H9 (cell line): ENCODE data around the gene MYBBP1A. TPM values are rescaled to one million over a fixed set of nuclear protein-coding genes. Genes with fewer than 3 reads are reported as not detected.

Source experiments
- DNase-seq: peaks from one replicate; pipeline ENCODE4 v3.0.0-alpha.2; 2017
- H2AFZ ChIP-seq: one replicate; pipeline ENCODE4 v1.6.1; 2013; ENCODE audit warnings: mild to moderate bottlenecking, low read length, control low read depth, moderate library complexity
- H2AK5ac ChIP-seq: 2 replicates; pipeline ENCODE4 v1.6.1; 2013; ENCODE audit warnings: low read length, control low read depth, mixed read lengths; ENCODE audit not compliant: insufficient read length
- H2BK120ac ChIP-seq: one replicate; pipeline ENCODE4 v1.6.1; 2013; ENCODE audit warnings: low read depth, mild to moderate bottlenecking, low read length, control low read depth, inconsistent platforms; ENCODE audit not compliant: poor library complexity, severe bottlenecking
- H2BK12ac ChIP-seq: 2 replicates; pipeline ENCODE4 v1.6.1; 2013; ENCODE audit warnings: low read length, control low read depth, mixed read lengths, low read depth; ENCODE audit not compliant: insufficient read length
- H2BK15ac ChIP-seq: 2 replicates; pipeline ENCODE4 v1.6.1; 2013; ENCODE audit warnings: low read depth, low read length, control low read depth
- H2BK20ac ChIP-seq: one replicate; pipeline ENCODE4 v1.6.1; 2013; ENCODE audit warnings: low read depth, mild to moderate bottlenecking, low read length, control low read depth, inconsistent platforms; ENCODE audit not compliant: poor library complexity, severe bottlenecking
- H2BK5ac ChIP-seq: 2 replicates; pipeline ENCODE4 v1.6.1; 2013; ENCODE audit warnings: low read length, control low read depth, mixed read lengths; ENCODE audit not compliant: insufficient read length
- H3K14ac ChIP-seq: 2 replicates; pipeline ENCODE4 v1.6.1; 2013; ENCODE audit warnings: low read length, control low read depth; ENCODE audit not compliant: insufficient read depth
- H3K18ac ChIP-seq: 2 replicates; pipeline ENCODE4 v1.6.1; 2013; ENCODE audit warnings: low read depth, mild to moderate bottlenecking, mixed read lengths, low read length, control low read depth; ENCODE audit not compliant: insufficient read length
- H3K23ac ChIP-seq: 2 replicates; pipeline ENCODE4 v1.6.1; 2013; ENCODE audit warnings: low read length, control low read depth, mixed read lengths, low read depth; ENCODE audit not compliant: insufficient read length
- H3K23me2 ChIP-seq: 2 replicates; pipeline ENCODE4 v1.6.1; 2013; ENCODE audit warnings: low read depth, mild to moderate bottlenecking, mixed read lengths, low read length, control low read depth; ENCODE audit not compliant: insufficient read length, poor library complexity, severe bottlenecking
- H3K27ac ChIP-seq: 2 replicates; pipeline ENCODE4 v1.5.1; 2013; ENCODE audit warnings: low read length, control low read depth, mixed read lengths, low read depth; ENCODE audit not compliant: insufficient read length
- H3K27me3 ChIP-seq: 2 replicates; pipeline ENCODE4 v1.6.1; 2013; ENCODE audit warnings: low read length, control low read depth, inconsistent platforms; ENCODE audit not compliant: insufficient read depth
- H3K4ac ChIP-seq: 2 replicates; pipeline ENCODE4 v1.6.1; 2013; ENCODE audit warnings: low read depth, mild to moderate bottlenecking, control low read depth, inconsistent platforms, low read length, moderate library complexity
- H3K4me1 ChIP-seq: 2 replicates; pipeline ENCODE4 v1.6.1; 2013; ENCODE audit warnings: low read length, control low read depth, inconsistent platforms; ENCODE audit not compliant: insufficient read depth
- H3K4me2 ChIP-seq: 2 replicates; pipeline ENCODE4 v1.6.1; 2013; ENCODE audit warnings: low read length, control low read depth, mixed read lengths; ENCODE audit not compliant: insufficient read length, insufficient read depth
- H3K56ac ChIP-seq: 2 replicates; pipeline ENCODE4 v1.6.1; 2013; ENCODE audit warnings: low read depth, mild to moderate bottlenecking, mixed read lengths, low read length, control low read depth; ENCODE audit not compliant: insufficient read length
- H3K79me1 ChIP-seq: 2 replicates; pipeline ENCODE4 v1.6.1; 2013; ENCODE audit warnings: low read depth, mild to moderate bottlenecking, moderate library complexity, low read length, control low read depth, inconsistent platforms; ENCODE audit not compliant: insufficient read depth, poor library complexity, severe bottlenecking
- H3K79me2 ChIP-seq: 2 replicates; pipeline ENCODE4 v1.6.1; 2013; ENCODE audit warnings: low read length, control low read depth, inconsistent platforms; ENCODE audit not compliant: insufficient read depth
- H3K9ac ChIP-seq: 2 replicates; pipeline ENCODE4 v1.6.1; 2013; ENCODE audit warnings: low read length, control low read depth, mixed read lengths; ENCODE audit not compliant: insufficient read length; ENCODE audit errors: extremely low read depth
- H3K9me3 ChIP-seq: one replicate; pipeline ENCODE4 v1.6.1; 2013; ENCODE audit warnings: low read depth, low read length, inconsistent platforms; ENCODE audit not compliant: control insufficient read depth
- H3T11ph ChIP-seq: one replicate; pipeline ENCODE4 v1.6.1; 2013; ENCODE audit warnings: mild to moderate bottlenecking, low read length, control low read depth, inconsistent platforms
- H4K20me1 ChIP-seq: one replicate; pipeline ENCODE4 v1.6.1; 2013; ENCODE audit not compliant: control insufficient read depth, insufficient read length, insufficient read depth
- H4K5ac ChIP-seq: 2 replicates; pipeline ENCODE4 v1.6.1; 2013; ENCODE audit warnings: low read depth, mild to moderate bottlenecking, mixed read lengths, low read length, control low read depth; ENCODE audit not compliant: insufficient read length
- H4K8ac ChIP-seq: replicated peaks from 2 replicates; pipeline ENCODE4 v1.6.1; 2013; ENCODE audit warnings: low read length, control low read depth, mixed read lengths, low read depth; ENCODE audit not compliant: insufficient read length
- H4K91ac ChIP-seq: 2 replicates; pipeline ENCODE4 v1.6.1; 2013; ENCODE audit warnings: low read depth, mild to moderate bottlenecking, moderate library complexity, mixed read lengths, low read length, control low read depth; ENCODE audit not compliant: insufficient read length
- H3K27ac Mint-ChIP-seq, 3 experiments: 2 replicates in 2 of 3; 3 replicates in 1 of 3; pipeline ENCODE4 v1.8.0; 2020 to 2021; ENCODE audit warnings: mixed read lengths in 3 of 3, mild to moderate bottlenecking in 1 of 3, moderate library complexity in 1 of 3
- H3K27me3 Mint-ChIP-seq: 2 replicates; pipeline ENCODE4 v1.8.0; 2021; ENCODE audit warnings: low read depth, mild to moderate bottlenecking, moderate library complexity, mixed read lengths
- H3K36me3 Mint-ChIP-seq, 3 experiments: 2 replicates in 2 of 3; 3 replicates in 1 of 3; pipeline ENCODE4 v1.8.0; 2020 to 2021; ENCODE audit warnings: low read depth in 3 of 3, mixed read lengths in 3 of 3; ENCODE audit not compliant: insufficient read depth in 1 of 3
- H3K4me1 Mint-ChIP-seq, 2 experiments: 2 replicates each; pipeline ENCODE4 v1.8.0; 2020; ENCODE audit warnings: mixed read lengths in 2 of 2
- H3K4me3 Mint-ChIP-seq, 2 experiments: 2 replicates in 1 of 2; 3 replicates in 1 of 2; pipeline ENCODE4 v1.8.0; 2020 to 2021; ENCODE audit warnings: mild to moderate bottlenecking in 2 of 2, mixed read lengths in 2 of 2, moderate library complexity in 1 of 2
- H3K9me3 Mint-ChIP-seq, 2 experiments: 2 replicates in 1 of 2; 3 replicates in 1 of 2; pipeline ENCODE4 v1.8.0; 2020; ENCODE audit warnings: mild to moderate bottlenecking in 2 of 2, mixed read lengths in 2 of 2, moderate library complexity in 1 of 2
- WGBS: extraction: QIAGEN DNeasy Blood & Tissue Kit; methylation state at CpG from one replicate; pipeline ENCODE4 v1.1.7; 2013; ENCODE audit warnings: missing lambda C conversion rate, low lambda C conversion rate, mixed read lengths; ENCODE audit not compliant: insufficient read length; ENCODE audit errors: extremely low coverage; 5-methylcytosine and 5-hydroxymethylcytosine counted together
- total RNA-seq: library from RNA; stranded (reverse); gene quantifications from 2 replicates; pipeline ENCODE4 v1.2.1, GENCODE V29; 2021
- TF ChIP-seq, protein P1 (sequence below): fragments of 200-600 bp; sonication (generic); conservative IDR thresholded peaks from 3 replicates; pipeline ENCODE4 v1.8.0; 2021; ENCODE audit warnings: antibody characterized with exemption, mild to moderate bottlenecking

The MYBBP1A gene
- total RNA-seq, 1 experiment from 2014 or later = 181 TPM

DNA sequence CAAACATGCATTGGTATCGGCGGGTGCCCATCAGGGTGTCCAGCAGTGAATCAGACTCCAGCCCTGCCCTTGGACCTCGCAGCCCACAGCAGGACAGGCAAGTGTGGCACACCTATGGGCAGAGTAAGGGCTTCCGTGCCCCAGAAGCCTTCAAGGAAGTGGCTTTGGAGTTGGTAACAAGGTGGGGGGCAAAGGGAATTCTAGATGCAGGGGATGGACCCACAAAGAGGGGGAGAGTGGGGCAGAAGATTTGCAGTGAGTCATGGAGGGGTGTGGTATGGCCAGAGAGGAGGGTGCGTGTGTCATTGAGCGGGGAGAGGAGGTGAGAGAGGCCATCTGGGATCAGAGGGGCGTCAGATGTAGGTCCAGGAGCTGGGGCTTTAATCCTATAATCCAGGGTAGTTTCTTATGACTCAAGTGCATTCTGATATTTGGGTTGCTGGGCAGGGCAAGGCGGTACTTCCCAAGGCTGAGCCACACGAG lies 65.0 kb downstream of the MYBBP1A start:
- H2AK5ac ChIP-seq = no peak overlapping the region

More for the DNA sequence above, 65.0 kb downstream of the MYBBP1A start:
- Mint-ChIP-seq H3K36me3 (no peaks in the 10 kb centered on the region), H3K4me1 (peaks cover 18 to 22% of the 10 kb centered on the region in 2 experiments), H3K4me3 (no peak overlapping the region), H3K27ac (no peak overlapping the region), H3K9me3 (no peaks in the 10 kb centered on the region; a peak in 3 of 5 replicates), H3K27me3 (peaks cover 12% of the 10 kb centered on the region)
- Histone ChIP-seq H4K91ac (no peak overlapping the region), H3K14ac (no peak overlapping the region), H2BK20ac (no peak overlapping the region), H3K9ac (no peak overlapping the region), H3K23me2 (no peaks in the 10 kb centered on the region), H3T11ph (no peak overlapping the region), H3K27me3 (no peaks in the 10 kb centered on the region), H2BK15ac (no peak overlapping the region), H4K20me1 (peaks cover 3% of the 10 kb centered on the region), H2BK12ac (no peak overlapping the region), H3K4me1 (no peaks in the 10 kb centered on the region), H3K4me2 (no peak overlapping the region), H3K56ac (no peak overlapping the region), H4K8ac (no peak overlapping the region), H3K9me3 (no peaks in the 10 kb centered on the region), H3K27ac (no peak overlapping the region), H3K18ac (no peak overlapping the region), H2AFZ (no peak overlapping the region), H3K4ac (no peak overlapping the region), H3K79me2 (no peaks in the 10 kb centered on the region), H3K79me1 (no peaks in the 10 kb centered on the region), H4K5ac (no peak overlapping the region), H2BK5ac (no peak overlapping the region), H2BK120ac (no peak overlapping the region), H3K23ac (no peak overlapping the region)
- DNase-seq = no peak
- no CpG with 5 or more reads among the region's 9 CpGs for WGBS
- TF ChIP-seq, protein P1, sequence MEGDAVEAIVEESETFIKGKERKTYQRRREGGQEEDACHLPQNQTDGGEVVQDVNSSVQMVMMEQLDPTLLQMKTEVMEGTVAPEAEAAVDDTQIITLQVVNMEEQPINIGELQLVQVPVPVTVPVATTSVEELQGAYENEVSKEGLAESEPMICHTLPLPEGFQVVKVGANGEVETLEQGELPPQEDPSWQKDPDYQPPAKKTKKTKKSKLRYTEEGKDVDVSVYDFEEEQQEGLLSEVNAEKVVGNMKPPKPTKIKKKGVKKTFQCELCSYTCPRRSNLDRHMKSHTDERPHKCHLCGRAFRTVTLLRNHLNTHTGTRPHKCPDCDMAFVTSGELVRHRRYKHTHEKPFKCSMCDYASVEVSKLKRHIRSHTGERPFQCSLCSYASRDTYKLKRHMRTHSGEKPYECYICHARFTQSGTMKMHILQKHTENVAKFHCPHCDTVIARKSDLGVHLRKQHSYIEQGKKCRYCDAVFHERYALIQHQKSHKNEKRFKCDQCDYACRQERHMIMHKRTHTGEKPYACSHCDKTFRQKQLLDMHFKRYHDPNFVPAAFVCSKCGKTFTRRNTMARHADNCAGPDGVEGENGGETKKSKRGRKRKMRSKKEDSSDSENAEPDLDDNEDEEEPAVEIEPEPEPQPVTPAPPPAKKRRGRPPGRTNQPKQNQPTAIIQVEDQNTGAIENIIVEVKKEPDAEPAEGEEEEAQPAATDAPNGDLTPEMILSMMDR = no peak
